ENCODE measurements around the gene CNTN4. TPM values are rescaled to one million over a fixed set of nuclear protein-coding genes. Genes with fewer than 3 reads are reported as not detected.

Gene CNTN4
- total RNA-seq, 1 donor, result 0.09 TPM

GRCh38 chr3:2511356-2511755, 412.7 kb downstream of the CNTN4 start:
- no peak for TF ChIP-seq CTCF (IDR thresholded peaks at IDR 0.05; ENCODE audit: insufficient read depth, low read length)
- no peak overlapping the region for H3K4me3 ChIP-seq (ENCODE audit: low read depth, low read length)
- no peak for DNase-seq (ENCODE audit: low read depth)

GRCh38 chr3:2512881-2513280, 414.2 kb downstream of the CNTN4 start:
- no peak for TF ChIP-seq CTCF (IDR thresholded peaks at IDR 0.05; ENCODE audit: insufficient read depth, low read length)
- DNase-seq (ENCODE audit: low read depth), result no peak
- no peak overlapping the region for H3K4me3 ChIP-seq (ENCODE audit: low read depth, low read length)

- TF ChIP-seq CTCF (IDR thresholded peaks at IDR 0.05; ENCODE audit: insufficient read depth, low read length), result no peak
- DNase-seq (ENCODE audit: low read depth), result no peak
- no peak overlapping the region for H3K4me3 ChIP-seq (ENCODE audit: low read depth, low read length)
These were observed 415.3 kb downstream of the CNTN4 start for GRCh38 chr3:2513986-2514385.

- no peak for TF ChIP-seq CTCF (IDR thresholded peaks at IDR 0.05; ENCODE audit: insufficient read depth, low read length)
- DNase-seq (ENCODE audit: low read depth), result no peak
- no peak overlapping the region for H3K4me3 ChIP-seq (ENCODE audit: low read depth, low read length)
These were observed 418.2 kb downstream of the CNTN4 start for GRCh38 chr3:2516762-2517441.

GRCh38 chr3:2517500-2518172, 419.0 kb downstream of the CNTN4 start:
- no peak for TF ChIP-seq CTCF (IDR thresholded peaks at IDR 0.05; ENCODE audit: insufficient read depth, low read length)
- DNase-seq (ENCODE audit: low read depth), result no peak

GRCh38 chr3:2523281-2523836, 424.7 kb downstream of the CNTN4 start:
- DNase-seq (ENCODE audit: low read depth), result no peak
- no peak for TF ChIP-seq CTCF (IDR thresholded peaks at IDR 0.05; ENCODE audit: insufficient read depth, low read length)
- no peak overlapping the region for H3K4me3 ChIP-seq (ENCODE audit: low read depth, low read length)

More at GRCh38 chr3:2517500-2518172, 419.0 kb downstream of the CNTN4 start:
- H3K4me3 ChIP-seq (ENCODE audit: low read depth, low read length), result no peak overlapping the region

Data from fibroblast of the aortic adventitia (primary cell).